HG03097 (cell line): ENCODE results near the gene HLA-B.
"Not testable (repeated sequence)": the region's sequence is repeated elsewhere in the genome, so short reads cannot be mapped to it uniquely, and the experiment has no call there.

Experiments used
- ATAC-seq: cut with Tn5 transposase; IDR thresholded peaks from one replicate; pipeline ENCODE4 v1.9.1; 2021; ENCODE audit not compliant: unreplicated experiment, low FRiP score

The HLA-B gene

GRCh38 chr6:31385041-31385440 is 28.1 kb upstream of the HLA-B start:
- no peak for ATAC-seq

- no peak for ATAC-seq
Observed at GRCh38 chr6:31383149-31383548, 26.2 kb upstream of the HLA-B start.

DNA sequence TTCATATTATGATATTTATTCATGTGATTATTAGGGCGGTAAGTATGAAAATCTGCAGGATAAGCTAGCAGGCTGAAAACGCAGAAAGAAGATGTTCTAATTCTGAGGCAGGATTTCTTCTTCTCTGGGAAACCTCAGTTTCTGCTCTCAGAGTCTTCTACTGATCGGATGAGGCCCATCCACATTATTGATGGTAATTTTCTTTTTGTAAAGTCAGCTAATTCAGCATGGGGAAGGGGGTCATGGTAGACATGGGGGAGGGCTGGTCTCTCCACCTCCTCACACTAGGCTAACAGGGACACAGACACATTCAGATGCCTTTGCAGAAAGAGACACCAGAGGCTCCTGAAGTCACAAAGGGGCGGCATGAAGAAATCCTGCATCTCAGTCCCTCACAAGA is 24.7 kb upstream of the HLA-B start:
- no peak for ATAC-seq

DNA sequence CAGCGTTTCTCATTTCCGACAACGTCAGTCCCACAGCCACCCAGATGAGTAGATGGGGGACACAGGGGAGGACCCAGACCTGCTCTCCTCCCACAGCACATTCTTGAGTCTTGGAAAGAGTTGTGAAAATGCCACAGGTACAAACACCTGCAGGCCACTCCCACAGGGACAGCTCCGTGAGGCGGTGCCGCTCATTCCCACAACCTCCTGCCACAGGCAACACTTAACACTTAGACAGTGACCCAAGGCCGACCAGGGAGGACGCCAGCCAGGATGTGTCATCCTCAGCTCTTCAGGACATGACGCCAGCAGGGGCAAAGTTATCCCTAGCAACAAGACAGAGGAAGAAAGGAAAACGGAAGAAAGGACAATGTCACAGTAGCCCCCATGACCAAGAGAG is 22.9 kb upstream of the HLA-B start:
- no peak for ATAC-seq

DNA sequence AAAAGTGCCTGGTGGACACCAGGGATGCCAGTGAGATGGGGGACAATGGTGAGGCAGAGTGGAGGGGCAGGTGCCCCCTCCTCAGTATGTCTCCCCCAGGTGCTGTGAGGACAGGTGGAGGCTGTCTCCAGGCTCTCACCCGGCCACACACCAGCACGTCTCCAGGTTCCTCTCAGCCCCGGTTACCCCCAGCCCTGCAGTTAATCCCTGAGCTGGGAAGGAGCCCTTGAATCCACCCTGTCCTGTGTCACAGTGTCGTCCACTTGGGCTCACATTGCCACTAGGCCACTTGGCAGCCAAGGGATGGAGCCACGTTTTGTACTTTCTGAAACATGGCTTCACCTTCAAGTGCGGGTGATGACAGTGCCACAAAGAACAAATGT is 21.7 kb upstream of the HLA-B start:
- no peak for ATAC-seq

DNA sequence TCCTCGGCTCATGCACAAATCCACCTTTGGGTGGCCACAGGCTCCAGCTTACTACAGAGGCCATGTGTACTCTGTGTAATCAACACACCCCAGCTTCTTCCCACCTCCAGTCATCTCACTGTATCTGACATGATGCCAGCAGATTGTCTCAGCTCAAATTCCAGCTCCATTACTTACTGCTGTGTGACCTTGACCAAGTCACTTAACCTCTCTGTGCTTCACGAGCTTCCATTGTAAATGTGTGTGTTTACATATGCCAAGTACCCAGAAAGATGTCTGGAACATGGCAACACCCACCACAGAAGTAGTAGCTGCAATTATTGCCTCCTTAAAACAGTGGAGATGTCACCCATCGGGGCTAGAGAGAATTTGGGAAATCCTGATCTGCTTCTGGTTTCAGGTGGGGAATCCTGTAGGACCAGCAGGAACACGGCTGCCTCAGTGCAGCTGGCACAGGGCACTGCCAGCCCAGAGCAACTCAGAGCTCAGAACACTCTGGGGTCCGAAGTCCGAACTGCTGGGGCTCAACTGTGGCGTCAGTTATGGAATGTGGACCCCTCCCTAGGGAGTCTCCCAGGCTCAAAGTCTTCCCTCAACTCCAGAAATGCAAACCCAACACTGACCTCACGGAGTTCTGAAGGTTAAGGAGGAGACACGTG is 21.2 kb upstream of the HLA-B start:
- no peak for ATAC-seq

- ATAC-seq, result no peak
Observed at GRCh38 chr6:31377029-31377428, 20.1 kb upstream of the HLA-B start.

DNA sequence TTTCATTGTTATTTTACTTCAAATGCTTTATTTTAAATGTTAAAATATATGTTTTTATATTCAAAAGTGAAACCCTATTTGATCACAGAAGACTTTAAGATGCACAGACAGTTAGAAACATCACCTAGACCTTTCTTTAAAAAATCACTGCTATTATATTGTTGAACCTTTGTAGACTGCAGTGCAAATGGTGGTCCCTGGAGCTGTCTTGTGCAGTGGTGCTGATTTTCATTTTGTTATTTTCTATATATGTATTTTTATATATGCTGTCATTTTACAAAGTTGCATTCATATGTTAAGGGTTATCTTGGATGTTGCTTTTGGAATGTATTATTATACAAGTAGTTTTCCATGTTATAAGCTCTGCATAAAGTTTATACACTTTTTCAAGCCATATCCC is 18.7 kb upstream of the HLA-B start:
- no peak for ATAC-seq

- not testable (repeated sequence) for ATAC-seq
Observed at GRCh38 chr6:31374118-31374517, 17.1 kb upstream of the HLA-B start.

DNA sequence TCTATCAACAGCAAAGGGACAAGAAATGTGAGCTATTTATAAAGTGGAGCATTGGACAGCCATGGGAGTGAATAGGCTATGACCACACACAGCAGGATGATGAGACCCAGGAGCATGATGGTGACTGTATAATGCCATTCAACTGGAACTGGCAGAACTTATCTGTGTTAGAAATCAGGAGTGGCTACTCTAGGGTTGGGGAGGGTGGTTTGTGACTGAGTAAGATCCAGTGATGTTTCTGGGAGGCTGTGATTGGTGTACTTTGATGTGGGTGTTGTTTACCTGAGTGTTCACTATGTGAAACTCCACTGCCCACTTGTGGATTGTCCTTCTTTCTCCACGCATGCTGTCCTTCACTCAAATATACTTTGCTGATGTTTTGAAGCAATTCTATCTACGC is 11.5 kb upstream of the HLA-B start:
- no peak for ATAC-seq

- peak; percentile 87 for ATAC-seq
Observed at GRCh38 chr6:31366693-31367470, 9.9 kb upstream of the HLA-B start.

DNA sequence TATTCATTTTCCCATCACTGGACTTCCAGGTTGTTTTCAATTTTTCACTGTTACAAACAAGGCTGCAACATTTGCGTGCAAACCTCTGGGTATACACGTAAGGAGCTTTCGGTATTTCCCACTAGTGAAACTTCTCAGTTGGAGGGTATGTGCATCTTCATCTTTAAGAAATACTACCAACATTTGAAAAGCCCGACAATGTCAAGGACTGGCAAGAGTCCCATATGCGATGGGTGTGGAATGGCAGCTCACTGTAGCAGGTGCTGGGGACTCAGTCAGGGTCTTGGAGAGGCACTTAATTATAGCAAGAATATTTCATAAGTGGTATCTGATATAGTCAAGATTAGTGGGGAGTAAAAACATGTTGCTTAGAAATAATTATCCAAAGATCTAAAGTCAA is 8.9 kb upstream of the HLA-B start:
- ATAC-seq, result no peak

GRCh38 chr6:31363811-31364210 is 6.8 kb upstream of the HLA-B start:
- ATAC-seq, result no peak

DNA sequence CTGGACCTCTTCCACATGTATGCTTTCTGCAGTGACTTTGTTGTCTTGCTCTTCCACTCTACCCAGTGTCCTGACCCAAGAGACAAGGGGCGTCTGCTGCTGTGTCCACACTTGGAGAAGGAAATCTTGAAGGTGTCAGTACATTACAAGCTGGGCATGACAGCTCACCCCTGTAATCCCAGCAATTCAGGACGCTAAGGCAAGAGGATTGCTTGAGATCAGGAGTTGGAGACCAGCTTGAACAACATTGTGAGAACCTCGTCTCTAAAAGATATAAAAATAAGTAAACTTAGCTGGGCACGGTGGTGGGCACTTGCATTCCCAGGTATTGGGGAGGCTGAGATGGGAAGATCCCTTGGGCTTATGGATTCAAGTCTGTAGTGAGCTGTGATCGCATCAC is 5.8 kb upstream of the HLA-B start:
- no peak for ATAC-seq

DNA sequence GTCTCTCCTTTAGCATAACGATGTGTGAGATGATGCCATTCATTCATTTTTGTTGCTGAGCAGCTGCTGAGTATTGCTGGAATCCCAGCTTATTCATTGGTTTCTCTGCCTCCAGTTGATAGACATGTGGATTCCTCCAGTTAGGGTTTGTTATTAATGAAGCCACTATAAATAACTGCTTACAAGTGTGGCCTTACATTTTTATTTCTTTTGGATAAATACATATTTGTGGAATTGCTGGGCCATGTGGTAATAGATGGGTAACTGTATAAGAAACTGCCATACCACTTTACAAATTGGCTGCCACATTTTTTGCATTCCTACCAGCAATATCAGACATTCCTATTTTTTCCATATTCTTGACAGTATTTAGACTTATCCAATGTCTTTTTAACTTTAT is 2.6 kb upstream of the HLA-B start:
- ATAC-seq, result no peak

DNA sequence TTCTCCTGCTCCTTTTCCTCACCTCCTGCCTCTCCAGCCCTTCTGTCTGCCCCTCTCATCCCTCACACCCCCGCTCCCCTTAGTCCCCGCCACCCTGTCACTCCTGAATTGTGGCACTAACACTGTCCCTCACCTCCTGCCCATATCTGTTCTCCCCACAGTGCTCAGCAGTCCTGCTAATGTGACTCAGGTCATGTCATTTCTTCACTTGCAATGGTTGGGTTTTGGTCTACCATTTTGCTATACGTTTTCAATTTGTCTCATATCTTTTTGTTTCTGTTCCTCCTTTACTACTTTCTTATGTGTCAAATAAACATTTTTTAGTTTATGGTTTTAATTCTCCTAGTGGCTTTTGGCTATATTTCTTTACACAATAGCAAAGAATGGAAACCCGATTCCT is 1.3 kb upstream of the HLA-B start:
- ATAC-seq, result no peak

GRCh38 chr6:31357886-31358285 is 907 bp upstream of the HLA-B start:
- ATAC-seq, result no peak

- peak; percentile 20 for ATAC-seq
Observed at GRCh38 chr6:31356216-31356945, 598 bp downstream of the HLA-B start.

- no peak for ATAC-seq
Observed at GRCh38 chr6:31355583-31355948, 1.4 kb downstream of the HLA-B start.

DNA sequence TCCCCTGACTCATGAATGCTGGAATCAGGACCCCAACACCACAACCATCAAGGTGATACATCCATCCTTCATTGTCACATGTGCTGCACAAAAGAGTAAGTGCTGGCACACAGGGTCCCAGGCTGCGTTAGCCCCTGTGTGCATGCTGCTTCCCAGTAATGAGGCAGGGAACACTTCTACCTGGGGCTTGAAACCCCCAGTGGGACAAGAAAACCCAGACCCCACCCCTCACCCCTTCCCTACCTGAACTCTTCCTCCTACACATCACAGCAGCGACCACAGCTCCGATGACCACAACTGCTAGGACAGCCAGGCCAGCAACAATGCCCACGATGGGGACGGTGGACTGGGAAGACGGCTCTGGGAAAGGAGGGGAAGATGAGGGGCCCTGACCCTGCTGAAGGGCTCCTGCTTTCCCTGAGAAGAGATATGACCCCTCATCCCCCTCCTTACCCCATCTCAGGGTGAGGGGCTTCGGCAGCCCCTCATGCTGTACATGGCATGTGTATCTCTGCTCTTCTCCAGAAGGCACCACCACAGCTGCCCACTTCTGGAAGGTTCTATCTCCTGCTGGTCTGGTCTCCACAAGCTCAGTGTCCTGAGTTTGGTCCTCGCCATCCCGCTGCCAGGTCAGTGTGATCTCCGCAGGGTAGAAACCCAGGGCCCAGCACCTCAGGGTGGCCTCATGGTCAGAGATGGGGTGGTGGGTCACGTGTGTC is 2.0 kb downstream of the HLA-B start:
- ATAC-seq, result no peak

- ATAC-seq, result no peak
Observed at GRCh38 chr6:31354158-31354863, 2.7 kb downstream of the HLA-B start.
